Ureter (tissue), 1 donor: ENCODE results near the gene SIRT1. TPM values are rescaled to one million over a fixed set of nuclear protein-coding genes. Genes with fewer than 3 reads are reported as not detected.
"Not testable (repeated sequence)": the region's sequence is repeated elsewhere in the genome, so short reads cannot be mapped to it uniquely, and the experiment has no call there.

Experiments
- DNase-seq: peaks from one replicate; pipeline ENCODE4 v3.0.0-alpha.2; 2020; ENCODE audit warnings: low spot score
- total RNA-seq: library from RNA; stranded (reverse); gene quantifications from one replicate; pipeline ENCODE4 v1.2.4, GENCODE V29; 2023
- donor health status: DM: yes; HTN: yes; CAD: no.

SIRT1 gene
- 23.5 TPM for total RNA-seq

DNA sequence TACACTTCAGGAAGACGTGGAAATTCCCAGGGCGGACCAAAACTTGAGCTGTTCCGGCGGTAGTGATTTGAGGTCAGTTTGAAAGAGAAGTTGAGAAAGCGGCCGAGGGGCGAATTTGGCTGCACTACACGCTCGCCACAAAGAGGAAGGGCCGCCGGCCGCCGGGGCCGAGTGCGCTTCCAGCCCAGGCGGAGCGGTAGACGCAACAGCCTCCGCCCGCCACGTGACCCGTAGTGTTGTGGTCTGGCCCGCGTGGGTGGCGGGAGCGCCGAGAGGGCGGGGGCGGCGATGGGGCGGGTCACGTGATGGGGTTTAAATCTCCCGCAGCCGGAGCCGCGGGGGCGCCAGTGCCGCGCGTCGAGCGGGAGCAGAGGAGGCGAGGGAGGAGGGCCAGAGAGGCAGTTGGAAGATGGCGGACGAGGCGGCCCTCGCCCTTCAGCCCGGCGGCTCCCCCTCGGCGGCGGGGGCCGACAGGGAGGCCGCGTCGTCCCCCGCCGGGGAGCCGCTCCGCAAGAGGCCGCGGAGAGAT, at the start of gene SIRT1:
SIRT1 (plus strand) TSS at position 344 of the 529 bp plus-strand sequence; CDS start at position 410, 66 bp downstream.
- peak; percentile 97 for DNase-seq

DNA sequence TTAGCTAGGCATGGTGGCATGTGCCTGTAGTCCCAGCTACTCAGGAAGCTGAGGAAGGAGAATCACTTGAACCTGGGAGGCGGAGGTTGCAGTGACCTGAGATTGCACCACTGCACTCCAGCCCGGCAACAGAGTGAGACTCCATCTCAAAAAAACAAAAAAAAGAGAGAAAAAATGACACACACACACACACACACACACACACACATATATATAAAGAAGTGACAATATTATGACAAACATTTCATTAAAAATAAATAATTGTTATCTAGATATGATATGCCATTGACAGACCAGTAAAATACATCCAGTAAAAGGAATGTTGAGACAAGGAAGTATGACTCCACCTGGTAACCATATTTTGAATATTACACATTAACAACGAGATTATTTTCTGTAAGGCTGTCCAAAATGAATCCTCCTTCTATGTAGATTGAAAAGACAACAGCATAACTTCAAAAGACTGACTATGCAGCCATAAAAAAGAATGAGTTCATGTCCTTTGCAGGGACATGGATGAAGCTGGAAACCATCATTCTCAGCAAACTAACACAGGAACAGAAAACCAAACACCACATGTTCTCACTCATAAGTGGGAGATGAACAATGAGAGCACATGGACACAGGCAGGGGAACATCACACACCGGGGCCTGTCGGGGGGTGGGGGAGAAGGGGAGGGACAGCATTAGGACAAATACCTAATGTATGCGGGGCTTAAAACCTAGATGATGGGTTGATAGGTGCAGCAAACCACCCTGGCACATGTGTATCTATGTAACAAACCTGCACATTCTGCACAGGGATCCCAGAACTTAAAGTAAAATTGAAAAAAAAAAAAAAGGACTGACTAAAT, 48.7 kb upstream of the SIRT1 start:
- DNase-seq, result not testable (repeated sequence)

- DNase-seq, result no peak
Observed at GRCh38 chr10:67836488-67836887, 48.0 kb upstream of the SIRT1 start.

- DNase-seq, result no peak
Observed at GRCh38 chr10:67836972-67837371, 47.5 kb upstream of the SIRT1 start.

- DNase-seq, result no peak
Observed at GRCh38 chr10:67837541-67838314, 46.7 kb upstream of the SIRT1 start, which contains the start of gene DNAJC12. Gene DNAJC12 (minus strand): TSS chr10:67838188. CDS start chr10:67838011, 177 bp downstream.

DNA sequence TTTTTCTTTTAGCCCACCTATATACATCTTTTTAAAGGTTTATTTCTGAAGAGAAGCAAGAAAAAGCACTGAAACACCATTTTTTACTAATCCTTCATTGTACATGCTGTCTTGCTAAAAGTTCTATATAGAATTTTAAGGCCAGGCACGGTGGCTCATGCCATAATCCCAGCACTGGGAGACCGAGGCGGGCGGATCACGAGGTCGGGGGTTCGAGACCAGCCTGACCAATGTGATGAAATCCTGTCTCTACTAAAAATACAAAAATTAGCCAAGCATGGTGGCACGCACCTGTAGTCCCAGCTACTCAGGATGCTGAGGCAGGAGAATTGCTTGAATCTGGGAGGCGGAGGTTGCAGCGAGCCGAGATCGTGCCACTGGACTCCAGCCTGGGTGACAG, 44.9 kb upstream of the SIRT1 start:
- not testable (repeated sequence) for DNase-seq

- DNase-seq, result no peak
Observed at GRCh38 chr10:67839951-67840350, 44.5 kb upstream of the SIRT1 start.

DNA sequence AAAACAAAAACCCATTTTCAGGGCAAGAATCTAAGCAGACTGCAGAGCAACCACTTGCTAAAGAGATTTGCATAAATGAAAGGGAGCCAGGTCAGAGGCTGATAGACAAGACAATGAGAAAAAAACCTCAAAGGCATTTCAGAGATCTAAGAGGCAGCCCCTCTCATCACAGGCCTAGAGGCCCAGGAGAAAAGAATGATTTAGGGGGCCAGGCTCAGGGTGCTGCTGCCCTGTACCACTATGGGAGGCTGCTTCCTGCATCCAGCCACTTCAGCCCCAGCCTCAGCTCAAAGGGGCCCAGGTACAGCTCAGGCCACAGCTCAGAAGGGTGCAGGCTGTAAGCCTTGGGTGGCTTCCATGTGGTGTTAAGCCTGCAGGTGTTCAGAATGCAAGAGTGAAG, 42.7 kb upstream of the SIRT1 start:
- DNase-seq, result no peak

GRCh38 chr10:67843284-67843683, 41.2 kb upstream of the SIRT1 start:
- DNase-seq, result no peak

- DNase-seq, result peak; percentile 95
Observed at GRCh38 chr10:67849331-67850011, 35.0 kb upstream of the SIRT1 start.

- no peak for DNase-seq
Observed at GRCh38 chr10:67851186-67851585, 33.3 kb upstream of the SIRT1 start.

DNA sequence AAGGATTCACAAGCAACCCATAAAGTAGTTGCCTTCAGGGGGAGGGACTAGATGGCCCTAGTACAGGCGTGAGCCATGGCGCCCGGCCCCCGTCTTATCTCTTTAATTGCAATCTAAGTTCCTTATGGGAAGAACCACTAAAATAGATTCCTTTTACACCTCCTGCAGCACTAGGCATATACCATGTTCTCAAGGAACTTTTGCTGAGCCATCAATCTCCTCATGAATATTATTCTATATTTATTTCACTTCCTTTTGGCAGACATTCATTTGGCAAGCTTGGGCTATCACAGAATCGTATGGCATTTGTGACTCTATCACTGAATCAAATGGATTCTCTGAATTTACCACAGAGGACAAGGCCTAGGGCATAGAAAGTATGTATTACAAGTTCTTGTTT, 31.7 kb upstream of the SIRT1 start:
- DNase-seq, result no peak

DNA sequence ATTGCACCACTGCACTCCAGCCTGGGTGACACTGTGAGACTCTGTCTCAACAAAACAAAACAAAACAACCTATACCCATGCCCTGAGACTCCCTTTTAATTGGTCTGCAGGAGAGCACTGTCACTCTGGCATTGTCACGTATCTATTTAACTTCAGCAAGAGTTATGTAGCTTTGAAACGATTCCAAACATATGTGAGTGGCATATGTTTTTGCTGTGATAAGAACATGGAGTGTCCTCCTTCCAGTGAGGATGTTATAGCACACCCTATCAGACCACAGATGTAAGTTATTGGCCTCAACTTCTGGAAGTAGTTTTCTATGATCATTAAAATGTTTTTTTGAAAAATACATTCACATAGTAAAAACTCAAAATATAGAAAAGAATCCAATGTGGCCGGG, 30.9 kb upstream of the SIRT1 start:
- no peak for DNase-seq

GRCh38 chr10:67858971-67859370, 25.5 kb upstream of the SIRT1 start:
- DNase-seq, result no peak

- no peak for DNase-seq
Observed at GRCh38 chr10:67861750-67862432, 22.6 kb upstream of the SIRT1 start.

- no peak for DNase-seq
Observed at GRCh38 chr10:67863094-67863493, 21.4 kb upstream of the SIRT1 start.

DNA sequence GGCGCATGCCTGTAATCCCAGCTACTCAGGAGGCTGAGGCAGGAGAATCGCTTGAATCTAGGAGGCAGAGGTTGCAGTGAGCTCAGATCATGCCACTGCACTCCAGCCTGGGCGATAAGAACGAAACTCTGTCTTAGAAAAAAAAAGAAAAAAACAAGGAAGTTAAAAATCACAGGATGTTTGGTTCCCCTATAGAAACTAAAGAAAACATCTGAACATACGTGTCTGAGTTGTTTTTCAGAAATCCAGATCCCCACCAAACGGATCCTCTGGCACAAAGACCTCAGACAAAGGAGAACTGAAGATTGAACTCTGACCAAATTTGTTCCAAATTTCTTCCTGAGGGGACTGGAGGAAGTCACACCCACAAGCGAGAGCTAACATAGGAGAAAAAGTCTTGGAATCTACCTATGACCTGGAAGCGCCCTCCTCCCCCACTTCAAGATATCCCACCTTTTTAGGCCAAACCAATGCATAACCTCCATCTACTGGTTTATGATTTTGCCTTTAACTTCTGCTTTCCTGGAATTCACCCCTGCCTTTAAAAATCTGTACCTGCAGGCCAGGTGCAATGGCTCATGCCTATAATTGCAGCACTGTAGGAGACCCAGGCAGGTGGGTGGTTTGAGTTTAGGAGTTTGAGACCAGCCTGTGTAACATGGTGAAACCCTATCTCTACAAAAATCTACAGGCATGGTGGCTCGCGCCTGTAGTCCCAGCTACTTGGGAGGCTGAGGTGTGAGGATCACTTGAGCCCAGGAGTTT, 19.7 kb upstream of the SIRT1 start:
- DNase-seq, result no peak

GRCh38 chr10:67868132-67868531, 16.3 kb upstream of the SIRT1 start:
- no peak for DNase-seq

DNA sequence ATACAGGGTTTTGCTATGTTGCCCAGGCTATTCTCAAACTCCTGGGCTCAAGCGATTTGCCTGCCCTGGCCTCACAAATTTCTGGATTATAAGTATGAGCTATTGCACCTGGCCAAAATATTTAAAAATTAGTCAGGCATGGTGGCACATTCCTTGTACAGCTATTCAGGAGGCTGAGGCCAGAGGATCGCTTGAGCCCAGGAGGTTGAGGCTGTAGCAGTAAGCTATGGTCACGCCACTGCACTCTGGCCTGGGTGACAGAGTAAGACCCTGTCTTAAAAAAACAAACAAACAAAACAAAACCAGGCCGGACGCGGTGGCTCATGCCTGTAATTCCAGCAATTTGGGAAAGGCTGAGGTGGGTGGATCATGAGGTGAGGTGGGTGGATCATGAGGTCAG, 14.5 kb upstream of the SIRT1 start:
- DNase-seq, result no peak
